GM12873 (cell line): ENCODE results near the gene PHLDA1.

Experiments
- TF ChIP-seq, protein P1 (sequence below): IDR thresholded peaks from 2 replicates; pipeline ENCODE4 v1.5.1; 2012; ENCODE audit warnings: low read depth, mild to moderate bottlenecking, moderate library complexity, low read length, control low read depth; ENCODE audit not compliant: insufficient read depth; ENCODE audit errors: missing control alignments

The PHLDA1 gene

DNA sequence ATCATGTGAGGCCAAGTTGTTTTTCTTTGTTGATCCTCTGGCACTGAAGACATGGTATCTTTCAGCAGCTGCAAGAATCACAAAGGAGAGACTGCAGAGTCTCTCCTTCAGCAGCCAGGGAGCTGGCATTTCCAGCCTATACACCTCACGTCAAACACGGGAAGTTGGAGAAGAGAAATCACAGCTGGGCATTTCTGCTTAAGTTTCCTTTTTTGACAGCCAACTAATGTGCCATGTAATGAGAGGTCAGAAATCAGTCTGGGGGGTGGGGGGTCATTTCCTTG, 28.3 kb downstream of the PHLDA1 start:
- TF ChIP-seq, protein P1, sequence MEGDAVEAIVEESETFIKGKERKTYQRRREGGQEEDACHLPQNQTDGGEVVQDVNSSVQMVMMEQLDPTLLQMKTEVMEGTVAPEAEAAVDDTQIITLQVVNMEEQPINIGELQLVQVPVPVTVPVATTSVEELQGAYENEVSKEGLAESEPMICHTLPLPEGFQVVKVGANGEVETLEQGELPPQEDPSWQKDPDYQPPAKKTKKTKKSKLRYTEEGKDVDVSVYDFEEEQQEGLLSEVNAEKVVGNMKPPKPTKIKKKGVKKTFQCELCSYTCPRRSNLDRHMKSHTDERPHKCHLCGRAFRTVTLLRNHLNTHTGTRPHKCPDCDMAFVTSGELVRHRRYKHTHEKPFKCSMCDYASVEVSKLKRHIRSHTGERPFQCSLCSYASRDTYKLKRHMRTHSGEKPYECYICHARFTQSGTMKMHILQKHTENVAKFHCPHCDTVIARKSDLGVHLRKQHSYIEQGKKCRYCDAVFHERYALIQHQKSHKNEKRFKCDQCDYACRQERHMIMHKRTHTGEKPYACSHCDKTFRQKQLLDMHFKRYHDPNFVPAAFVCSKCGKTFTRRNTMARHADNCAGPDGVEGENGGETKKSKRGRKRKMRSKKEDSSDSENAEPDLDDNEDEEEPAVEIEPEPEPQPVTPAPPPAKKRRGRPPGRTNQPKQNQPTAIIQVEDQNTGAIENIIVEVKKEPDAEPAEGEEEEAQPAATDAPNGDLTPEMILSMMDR = no peak

DNA sequence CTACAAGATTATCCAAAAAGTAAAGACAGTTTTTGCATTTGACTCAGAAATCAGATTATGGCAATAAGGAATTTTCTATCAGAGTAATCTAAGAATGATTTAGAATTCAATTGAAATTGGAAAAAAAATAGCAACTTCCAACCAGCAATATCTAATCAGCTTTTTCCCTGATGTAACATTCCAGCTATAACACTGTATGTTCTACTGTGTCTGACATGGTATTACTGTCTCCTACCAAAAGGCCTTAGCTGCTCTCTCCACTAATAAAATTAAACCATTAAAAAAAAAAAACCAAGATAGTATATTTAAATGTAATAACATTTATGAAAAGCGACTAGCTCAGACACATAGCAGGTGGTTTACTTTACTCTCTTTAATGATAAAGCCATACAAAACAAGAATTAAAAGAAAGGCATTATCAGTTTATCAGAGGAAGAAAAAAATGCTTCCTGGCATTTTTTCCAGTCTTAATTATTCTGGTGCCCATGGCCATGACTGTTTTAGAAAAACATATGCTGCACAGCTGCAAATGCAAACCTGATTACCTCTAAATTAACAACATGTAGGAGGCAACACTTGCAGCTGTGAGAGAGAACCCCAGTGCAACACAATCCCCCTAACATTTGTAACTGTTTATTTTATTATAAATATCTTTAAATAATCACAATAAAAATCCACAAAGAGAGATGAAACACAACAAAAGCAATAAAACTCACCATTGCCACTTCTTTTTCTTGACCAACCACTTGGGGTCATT, 28.8 kb downstream of the PHLDA1 start:
- TF ChIP-seq, protein P1 = no peak

DNA sequence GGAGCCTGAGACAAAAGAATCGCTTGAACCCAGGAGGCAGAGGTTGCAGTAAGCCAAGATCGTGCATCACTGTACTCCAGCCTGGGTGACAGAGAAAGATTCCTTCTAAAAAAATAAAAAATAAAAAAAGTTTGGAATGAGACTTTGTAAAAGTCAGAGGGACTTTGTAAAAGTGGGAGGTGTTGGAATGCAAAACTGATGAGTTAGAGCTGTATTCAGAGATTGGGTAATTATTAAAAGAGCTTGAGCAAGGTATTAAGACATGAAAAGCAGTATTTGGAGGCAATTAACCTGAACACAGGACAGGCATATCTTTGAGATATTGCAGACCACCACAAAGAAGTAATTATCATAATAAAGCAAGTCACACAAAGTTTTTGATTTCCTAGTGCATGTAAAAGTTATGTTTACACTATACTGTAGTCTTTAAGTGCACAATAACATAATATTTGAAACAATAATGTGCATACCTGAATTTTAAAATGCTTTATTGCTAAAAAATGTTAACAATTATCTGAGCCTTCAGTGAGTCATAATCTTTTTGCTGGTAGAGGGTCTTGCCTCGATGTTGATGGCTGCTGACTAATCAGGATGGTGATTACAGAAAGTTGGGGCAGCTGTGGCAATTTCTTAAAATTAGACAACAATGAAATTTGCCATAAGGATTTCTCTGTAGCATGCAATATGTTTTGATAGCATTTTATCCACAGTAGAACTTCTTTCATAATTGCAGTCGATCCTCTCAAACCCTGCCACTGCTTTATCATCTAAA, 33.1 kb downstream of the PHLDA1 start:
- TF ChIP-seq, protein P1 = no peak

- TF ChIP-seq, protein P1 = no peak
Observed at GRCh38 chr12:75997658-75998057, 33.9 kb downstream of the PHLDA1 start.

- TF ChIP-seq, protein P1 = no peak
Observed at GRCh38 chr12:75996861-75997447, 34.6 kb downstream of the PHLDA1 start.

GRCh38 chr12:75995691-75996090, 35.9 kb downstream of the PHLDA1 start:
- TF ChIP-seq, protein P1 = no peak

DNA sequence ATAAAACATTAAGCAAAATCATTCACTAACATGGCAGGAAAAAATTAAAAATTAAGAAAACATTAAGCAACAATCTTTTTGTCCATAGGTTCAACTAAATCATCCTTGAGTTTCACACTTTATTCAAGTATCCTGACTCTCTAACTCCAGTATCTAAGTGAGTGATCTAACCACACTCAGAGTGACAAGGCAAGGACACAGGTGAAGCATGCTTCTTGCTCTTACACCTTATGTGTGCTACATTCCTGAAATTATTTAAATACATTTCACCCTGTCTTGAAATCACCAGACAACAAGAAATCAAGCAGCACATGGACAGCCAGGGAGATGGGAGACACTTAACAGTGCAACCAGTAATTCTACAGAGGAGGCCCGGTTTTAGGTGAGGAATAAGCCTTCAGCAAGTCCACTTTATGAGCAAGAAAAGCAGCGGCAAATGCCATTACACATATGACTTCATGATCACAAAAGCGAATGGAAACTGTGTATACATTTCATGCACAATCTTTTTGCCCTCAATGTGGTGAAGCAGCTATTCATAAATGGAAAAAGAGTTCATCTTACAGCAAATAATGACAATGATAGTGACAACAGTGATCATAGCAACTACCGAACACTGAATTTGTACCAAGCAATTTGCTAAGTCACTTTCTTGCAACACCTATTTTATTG, 37.4 kb downstream of the PHLDA1 start:
- TF ChIP-seq, protein P1 = no peak
